Hematopoietic multipotent progenitor cell treated with erythropoietin and hydrocortisone succinate and interleukin-3 and kit ligand, for 15 days (in vitro differentiated cells): ENCODE results near the gene RAPGEF3.

Experiments
- DNase-seq: peaks from one replicate; pipeline ENCODE4 v3.0.0-alpha.2; 2015; ENCODE audit warnings: low spot score

Gene RAPGEF3

DNA sequence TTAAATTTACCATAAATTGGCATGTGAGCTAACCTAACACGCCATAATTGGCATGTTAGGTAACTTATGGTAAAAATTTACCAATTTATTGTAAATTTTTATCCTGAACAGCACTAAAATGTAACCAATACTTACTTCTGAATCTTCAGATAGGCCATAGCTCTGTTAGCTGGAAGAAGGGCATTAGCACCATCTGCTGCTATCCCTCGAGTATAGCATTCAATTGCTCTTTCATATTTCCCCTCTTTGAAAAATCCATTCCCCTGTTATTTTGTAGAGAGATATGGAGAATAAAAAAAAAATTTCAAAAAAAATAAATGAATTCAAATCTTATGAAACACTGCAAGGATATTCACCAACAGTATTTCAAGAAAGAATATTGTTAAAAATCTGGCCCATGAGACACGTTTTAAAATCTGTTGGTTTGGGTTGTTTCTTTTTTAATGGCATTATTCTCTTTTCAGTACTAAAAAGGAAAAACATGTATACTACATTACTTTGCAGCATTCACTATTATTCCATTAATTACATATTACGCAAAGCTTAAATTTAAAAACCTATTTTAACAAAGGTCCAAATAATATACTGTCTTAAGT lies 71.9 kb downstream of the RAPGEF3 start:
- peak; percentile 35 for DNase-seq
